K562 (cell line): Measurements from ENCODE around the gene RAP1A. TPM values are rescaled to one million over a fixed set of nuclear protein-coding genes. Genes with fewer than 3 reads are reported as not detected.

Source experiments
- BDP1 ChIP-seq: IDR thresholded peaks from 3 replicates; pipeline ENCODE4 v1.6.1; 2011; ENCODE audit not compliant: insufficient read length, insufficient read depth
- CHAMP1 ChIP-seq: fragments of 450-650 bp; IDR thresholded peaks from 2 replicates; pipeline ENCODE4 v1.6.1; 2016; ENCODE audit warnings: mild to moderate bottlenecking
- CSDE1 ChIP-seq, 2 experiments: fragments of 450-650 bp; IDR thresholded peaks; 2 replicates each; pipeline ENCODE4 v1.6.1; 2016; ENCODE audit warnings: mild to moderate bottlenecking in 1 of 2
- DPF2 ChIP-seq: fragments of 450-650 bp; IDR thresholded peaks from 2 replicates; pipeline ENCODE4 v1.6.1; 2016
- HOMEZ ChIP-seq: fragments of 250-450 bp; sonication (Bioruptor Pico); IDR thresholded peaks from 2 replicates; pipeline ENCODE4 v1.4.0; 2020; ENCODE audit warnings: mild to moderate bottlenecking, moderate library complexity
- IRF1 ChIP-seq: sonication (generic); formaldehyde crosslinking; IDR thresholded peaks from 2 replicates; pipeline ENCODE4 v1.8.0; 2022; ENCODE audit warnings: missing genetic modification reagents, mild to moderate bottlenecking, borderline replicate concordance
- L3MBTL2 ChIP-seq: fragments of 450-650 bp; IDR thresholded peaks from 2 replicates; pipeline ENCODE4 v1.6.1; 2016; ENCODE audit warnings: mild to moderate bottlenecking, moderate library complexity
- LEF1 ChIP-seq: fragments of 450-650 bp; IDR thresholded peaks from 2 replicates; pipeline ENCODE4 v1.6.1; 2016; ENCODE audit warnings: mild to moderate bottlenecking
- MTA1 ChIP-seq: fragments of 450-650 bp; IDR thresholded peaks from 2 replicates; pipeline ENCODE4 v1.6.1; 2017; ENCODE audit warnings: borderline replicate concordance
- NFE2 ChIP-seq: IDR thresholded peaks from 2 replicates; pipeline ENCODE4 v1.6.1; 2014; ENCODE audit warnings: antibody characterized with exemption, low read depth
- PKNOX1 ChIP-seq: fragments of 450-650 bp; IDR thresholded peaks from 2 replicates; pipeline ENCODE4 v1.6.1; 2016
- POU5F1 ChIP-seq: fragments of 150-350 bp; IDR thresholded peaks from 2 replicates; pipeline ENCODE4 v1.6.1; 2014; ENCODE audit warnings: borderline replicate concordance, low read length, low read depth, mild to moderate bottlenecking; ENCODE audit not compliant: partially characterized antibody
- TBP ChIP-seq: optimal IDR thresholded peaks from 2 replicates; pipeline ENCODE3; 2011; ENCODE audit warnings: low read depth, low read length, improper control_type of control experiment
- TCF7 ChIP-seq: sonication (generic); IDR thresholded peaks from 2 replicates; pipeline ENCODE4 v1.6.1; 2016; ENCODE audit warnings: antibody characterized with exemption, borderline replicate concordance
- THRAP3 ChIP-seq: fragments of 450-650 bp; IDR thresholded peaks from 2 replicates; pipeline ENCODE4 v1.6.1; 2016; ENCODE audit warnings: mild to moderate bottlenecking, inconsistent platforms, borderline replicate concordance
- ZNF140 ChIP-seq: fragments of 250-450 bp; sonication (Bioruptor Pico); IDR thresholded peaks from 2 replicates; pipeline ENCODE4 v1.8.0; 2021; ENCODE audit warnings: moderate library complexity, mild to moderate bottlenecking, inconsistent platforms
- ZNF197 ChIP-seq: fragments of 200-800 bp; sonication (Bioruptor generic); IDR thresholded peaks from 2 replicates; pipeline ENCODE4 v1.6.1; 2016; ENCODE audit warnings: low read depth, missing genetic modification characterization, missing compliant biosample characterization
- ZNF232 ChIP-seq: sonication (generic); formaldehyde crosslinking; IDR thresholded peaks from 2 replicates; pipeline ENCODE4 v1.8.0; 2022; ENCODE audit warnings: mild to moderate bottlenecking, missing genetic modification reagents
- ZNF277 ChIP-seq: fragments of 250-450 bp; sonication (Bioruptor Pico); IDR thresholded peaks from 2 replicates; pipeline ENCODE4 v1.8.0; 2022; ENCODE audit warnings: inconsistent platforms, mild to moderate bottlenecking, moderate library complexity, borderline replicate concordance
- ZNF639 ChIP-seq, 2 experiments: fragments of 200-800 bp in 1 of 2; sonication (Bioruptor generic) in 1 of 2; sonication (generic) in 1 of 2; formaldehyde crosslinking in 1 of 2; IDR thresholded peaks in 1 of 2; conservative IDR thresholded peaks in 1 of 2; 2 replicates each; pipeline versions ENCODE4 v1.5.0 to v1.6.1; 2016 to 2020; ENCODE audit warnings: missing compliant biosample characterization in 1 of 2, missing genetic modification characterization in 1 of 2, missing genetic modification reagents in 1 of 2
- polyA plus RNA-seq, 8 experiments: library from polyadenylated mRNA; depleted of rRNA in 4 of 8; stranded (reverse) in 5 of 8; unstranded in 3 of 8; fragments of >200 nt; fragmentation: Nextera tagmentation in 2 of 8; fragmentation: Illumina TruSeq in 1 of 8; extraction: Ambion mirVana in 2 of 8; extraction: Trizol in 1 of 8; gene quantifications; 2 replicates each; pipeline versions ENCODE4 v1.2.1 to v1.2.3, GENCODE V29; 2011 to 2014; ENCODE audit warnings: inconsistent platforms in 1 of 8, missing spikeins in 1 of 8
- total RNA-seq, 7 experiments: library from RNA; depleted of rRNA in 6 of 7; stranded (reverse); fragments of >200 nt in 6 of 7; fragmentation: Illumina TruSeq in 2 of 7; extraction: Trizol in 2 of 7; gene quantifications; 2 replicates each; pipeline versions ENCODE4 v1.2.1 to v1.2.3, GENCODE V29; 2011 to 2021; ENCODE audit warnings: low replicate concordance in 1 of 7

The RAP1A gene
- total and polyA plus RNA-seq, 9 of the 15 experiments (the other 6 are each of a cell fraction or from before 2014, with no cell fraction given), result 13.4 to 86.2 (median 32.5) TPM

GRCh38 chr1:111620441-111620971, 917 bp downstream of the RAP1A start (continued):
- TF ChIP-seq ZNF277, result no peak
- no peak for TF ChIP-seq ZNF197
- no peak for TF ChIP-seq TBP
- TF ChIP-seq L3MBTL2, result peak; percentile 90
- TF ChIP-seq CHAMP1, result no peak
- peak; percentile 97 for TF ChIP-seq ZNF232 (CRISPR knock-in tag)
- TF ChIP-seq ZNF140 (CRISPR knock-in tag), result no peak
- TF ChIP-seq CSDE1 (IDR thresholded peaks at IDR 0.05), result 0 out of 4 replicates have a peak, but pooled peaks of 1 of the 2 experiments have one; percentile 55
- 0 out of 2 replicates have a peak, but pooled peaks have one; percentile 18 for TF ChIP-seq DPF2
- no peak for TF ChIP-seq TCF7
- TF ChIP-seq IRF1, result peak; percentile 64; the same call in 1 of the 2 replicates
- no peak for TF ChIP-seq LEF1
- no peak for TF ChIP-seq MTA1
- TF ChIP-seq ZNF639 (CRISPR knock-in tag; conservative IDR thresholded peaks at IDR 0.05 in 1 of 2, IDR thresholded peaks at IDR 0.05 in 1 of 2), result 0 out of 4 replicates have a peak, but pooled peaks of 1 of the 2 experiments have one; percentile 4
- no peak for TF ChIP-seq HOMEZ (CRISPR knock-in tag)
- no peak for TF ChIP-seq NFE2
- no peak for TF ChIP-seq BDP1
- TF ChIP-seq PKNOX1, result 0 out of 2 replicates have a peak, but pooled peaks have one; percentile 27
- no peak for TF ChIP-seq POU5F1
- no peak for TF ChIP-seq THRAP3
